ENCODE measurements around the gene EN1.

The EN1 gene

GRCh38 chr2:118849226-118850167 lies 2.0 kb upstream of the EN1 start:
- DNase-seq (ENCODE audit: low read depth), result no peak
- in situ Hi-C loops (cut with HindIII; ENCODE audit: low sequenced_read_pairs), result no loop called here
- TF ChIP-seq CTCF (IDR thresholded peaks at IDR 0.05; ENCODE audit: low read depth, low read length, missing control alignments), result no peak
- H3K4me3 ChIP-seq (ENCODE audit: low read depth, low read length), result no peak overlapping the region

- DNase-seq (ENCODE audit: low read depth), result no peak
- TF ChIP-seq CTCF (IDR thresholded peaks at IDR 0.05; ENCODE audit: low read depth, low read length, missing control alignments), result no peak
- in situ Hi-C loops (cut with HindIII; ENCODE audit: low sequenced_read_pairs), result no loop called here
- H3K4me3 ChIP-seq (ENCODE audit: low read depth, low read length), result peak overlapping the region; percentile 48
Observed at GRCh38 chr2:118848381-118849225, 1.2 kb upstream of the EN1 start.

GRCh38 chr2:118847762-118848172 lies 319 bp upstream of the EN1 start:
- no peak for TF ChIP-seq CTCF (IDR thresholded peaks at IDR 0.05; ENCODE audit: low read depth, low read length, missing control alignments)
- H3K4me3 ChIP-seq (ENCODE audit: low read depth, low read length), result peak overlapping the region; percentile 48
- DNase-seq (ENCODE audit: low read depth), result peak; percentile 41
- in situ Hi-C loops (cut with HindIII; ENCODE audit: low sequenced_read_pairs), result no loop called here

GRCh38 chr2:118846442-118846952 lies 951 bp downstream of the EN1 start:
- in situ Hi-C loops (cut with HindIII; ENCODE audit: low sequenced_read_pairs), result no loop called here
- no peak for TF ChIP-seq CTCF (IDR thresholded peaks at IDR 0.05; ENCODE audit: low read depth, low read length, missing control alignments)
- peak overlapping the region; percentile 48 for H3K4me3 ChIP-seq (ENCODE audit: low read depth, low read length)
- no peak for DNase-seq (ENCODE audit: low read depth)

- in situ Hi-C loops (cut with HindIII; ENCODE audit: low sequenced_read_pairs), result no loop called here
- TF ChIP-seq CTCF (IDR thresholded peaks at IDR 0.05; ENCODE audit: low read depth, low read length, missing control alignments), result no peak
- DNase-seq (ENCODE audit: low read depth), result no peak
- H3K4me3 ChIP-seq (ENCODE audit: low read depth, low read length), result peak overlapping the region; percentile 48
Observed at GRCh38 chr2:118845522-118846441, 1.7 kb downstream of the EN1 start.

All from astrocyte of the cerebellum (primary cell).